ENCODE results near the gene TTR.

The TTR gene

GRCh38 chr18:31591628-31592027, at the start of gene TTR:
TTR (plus strand) TSS chr18:31591877; CDS start chr18:31591903, 26 bp downstream.
- no peak for DNase-seq

GRCh38 chr18:31546476-31546875, 45.2 kb upstream of the TTR start:
- no peak for DNase-seq

- DNase-seq = no peak
Measured at GRCh38 chr18:31548853-31549252, 42.8 kb upstream of the TTR start.

GRCh38 chr18:31549416-31549815, 42.3 kb upstream of the TTR start:
- DNase-seq = no peak

GRCh38 chr18:31551883-31552282, 39.8 kb upstream of the TTR start:
- no peak for DNase-seq

- DNase-seq = no peak
Measured at GRCh38 chr18:31553800-31554199, 37.9 kb upstream of the TTR start.

- DNase-seq = no peak
Measured at GRCh38 chr18:31554776-31555175, 36.9 kb upstream of the TTR start.

GRCh38 chr18:31555971-31556747, 35.5 kb upstream of the TTR start:
- peak; percentile 2 for DNase-seq

GRCh38 chr18:31557446-31557845, 34.2 kb upstream of the TTR start:
- DNase-seq = no peak

- no peak for DNase-seq
Measured at GRCh38 chr18:31558567-31558966, 33.1 kb upstream of the TTR start.

- DNase-seq = no peak
Measured at GRCh38 chr18:31562726-31563125, 29.0 kb upstream of the TTR start.

- DNase-seq = no peak
Measured at GRCh38 chr18:31563778-31564177, 27.9 kb upstream of the TTR start.

- no peak for DNase-seq
Measured at GRCh38 chr18:31565345-31565744, 26.3 kb upstream of the TTR start.

GRCh38 chr18:31565782-31566512, 25.7 kb upstream of the TTR start:
- no peak for DNase-seq

- DNase-seq = no peak
Measured at GRCh38 chr18:31566576-31567306, 24.9 kb upstream of the TTR start.

GRCh38 chr18:31572368-31572767, 19.3 kb upstream of the TTR start:
- DNase-seq = no peak

- no peak for DNase-seq
Measured at GRCh38 chr18:31573051-31573450, 18.6 kb upstream of the TTR start.

- no peak for DNase-seq
Measured at GRCh38 chr18:31574359-31574758, 17.3 kb upstream of the TTR start.

GRCh38 chr18:31575515-31576257, 16.0 kb upstream of the TTR start:
- no peak for DNase-seq

GRCh38 chr18:31576670-31577069, 15.0 kb upstream of the TTR start:
- DNase-seq = no peak

- no peak for DNase-seq
Measured at GRCh38 chr18:31577195-31577594, 14.5 kb upstream of the TTR start.

GRCh38 chr18:31578126-31578525, 13.6 kb upstream of the TTR start:
- DNase-seq = no peak

- DNase-seq = no peak
Measured at GRCh38 chr18:31579375-31579774, 12.3 kb upstream of the TTR start.
